AG09309 (cell line): ENCODE measurements around the gene KLHL29.

Experiments
- DNase-seq: peaks from one replicate; pipeline ENCODE4 v3.0.0-alpha.2; 2010; ENCODE audit warnings: low read depth
- H3K4me3 ChIP-seq: 2 replicates; pipeline ENCODE4 v1.5.1; 2011; ENCODE audit warnings: mild to moderate bottlenecking, low read depth, low read length, moderate library complexity; ENCODE audit not compliant: control insufficient read depth
- CTCF ChIP-seq: IDR thresholded peaks from 2 replicates; pipeline ENCODE4 v1.5.1; 2011; ENCODE audit warnings: mild to moderate bottlenecking, low read depth, low read length, inconsistent platforms; ENCODE audit not compliant: insufficient read depth, control insufficient read depth; ENCODE audit errors: missing control alignments

KLHL29 gene

GRCh38 chr2:23367760-23368159 is 17.2 kb upstream of the KLHL29 start:
- no peak overlapping the region for H3K4me3 ChIP-seq
- no peak for DNase-seq
- no peak for TF ChIP-seq CTCF

GRCh38 chr2:23373666-23374065 is 11.3 kb upstream of the KLHL29 start:
- H3K4me3 ChIP-seq = no peak overlapping the region
- DNase-seq = no peak
- no peak for TF ChIP-seq CTCF

- no peak for DNase-seq
- no peak for TF ChIP-seq CTCF
- H3K4me3 ChIP-seq = no peak overlapping the region
Observed at GRCh38 chr2:23375448-23375847, 9.5 kb upstream of the KLHL29 start.

GRCh38 chr2:23376075-23376474 is 8.9 kb upstream of the KLHL29 start:
- no peak for TF ChIP-seq CTCF
- no peak overlapping the region for H3K4me3 ChIP-seq
- DNase-seq = no peak

- DNase-seq = no peak
- no peak overlapping the region for H3K4me3 ChIP-seq
- TF ChIP-seq CTCF = no peak
Observed at GRCh38 chr2:23376972-23377371, 8.0 kb upstream of the KLHL29 start.

GRCh38 chr2:23377771-23378170 is 7.2 kb upstream of the KLHL29 start:
- TF ChIP-seq CTCF = no peak
- DNase-seq = no peak
- H3K4me3 ChIP-seq = no peak overlapping the region

GRCh38 chr2:23378496-23378895 is 6.5 kb upstream of the KLHL29 start:
- TF ChIP-seq CTCF = no peak
- no peak for DNase-seq
- no peak overlapping the region for H3K4me3 ChIP-seq
